H1 (cell line): ENCODE data around the gene CFDP1. TPM values are rescaled to one million over a fixed set of nuclear protein-coding genes. Genes with fewer than 3 reads are reported as not detected.

Source experiments
- BRCA1 ChIP-seq: IDR thresholded peaks from 2 replicates; pipeline ENCODE4 v1.6.1; 2012; ENCODE audit warnings: low read depth, low read length, improper control_type of control experiment
- CHD7 ChIP-seq: fragments of 300-600 bp; sonication (generic); IDR thresholded peaks from 2 replicates; pipeline ENCODE4 v1.7.1; 2012; ENCODE audit warnings: low read length, moderate library complexity, mild to moderate bottlenecking, inconsistent platforms; ENCODE audit not compliant: insufficient replicate concordance
- CTCF ChIP-seq, 3 experiments: IDR thresholded peaks; 1 replicate in 2 of 3; 2 replicates in 1 of 3; pipeline versions ENCODE4 v1.5.1 to v1.6.1; 2011; ENCODE audit warnings: low read length in 3 of 3, mild to moderate bottlenecking in 3 of 3, inconsistent platforms in 2 of 3, low read depth in 1 of 3, moderate library complexity in 1 of 3; ENCODE audit not compliant: insufficient read depth in 1 of 3; ENCODE audit errors: control extremely low read depth in 1 of 3
- HDAC2 ChIP-seq, 2 experiments: fragments of 300-600 bp in 1 of 2; sonication (generic) in 1 of 2; IDR thresholded peaks; 2 replicates each; pipeline ENCODE4 v1.6.1; 2011 to 2012; ENCODE audit warnings: low read depth in 2 of 2, low read length in 2 of 2, mild to moderate bottlenecking in 2 of 2, moderate library complexity in 2 of 2, borderline replicate concordance in 1 of 2, inconsistent platforms in 1 of 2
- KDM5A ChIP-seq: fragments of 200-600 bp; IDR thresholded peaks from 2 replicates; pipeline ENCODE4 v1.7.1; 2012; ENCODE audit warnings: mild to moderate bottlenecking, low read length, inconsistent platforms, mixed read lengths
- NANOG ChIP-seq: IDR thresholded peaks from 2 replicates; pipeline ENCODE4 v1.6.1; 2011; ENCODE audit warnings: low read length, low read depth, mild to moderate bottlenecking, inconsistent platforms; ENCODE audit not compliant: insufficient read depth, poor library complexity, severe bottlenecking
- RFX5 ChIP-seq: IDR thresholded peaks from 2 replicates; pipeline ENCODE4 v1.6.1; 2011; ENCODE audit warnings: low read depth, low read length, improper control_type of control experiment, borderline replicate concordance
- SRF ChIP-seq: IDR thresholded peaks from 2 replicates; pipeline ENCODE4 v1.6.1; 2011; ENCODE audit warnings: mild to moderate bottlenecking, low read depth, low read length, moderate library complexity
- polyA plus RNA-seq, 7 experiments: library from polyadenylated mRNA; depleted of rRNA in 3 of 7; stranded (reverse) in 5 of 7; unstranded in 2 of 7; fragments of >200 nt in 5 of 7; fragments of 200-250 nt in 2 of 7; gene quantifications; 1 replicate in 5 of 7; 2 replicates in 1 of 7; 4 replicates in 1 of 7; pipeline versions ENCODE4 v1.2.1 to v1.2.3, GENCODE V29; 2011 to 2013; ENCODE audit warnings: missing spikeins in 2 of 7, mixed read lengths in 2 of 7
- total RNA-seq: library from RNA; stranded (reverse); fragmentation: NEBNext Ultra II Directional; extraction: Animal tissue kit (Norgen Biotek cat#: 25700); gene quantifications from 2 replicates; pipeline ENCODE4 v1.2.1, GENCODE V29; 2021

Gene CFDP1
- total and polyA plus RNA-seq, 2 of the 8 experiments (the other 6 are each of a cell fraction or from before 2014, with no cell fraction given) = 25.5 to 77.3 TPM

- TF ChIP-seq CHD7 = no peak
- no peak for TF ChIP-seq KDM5A
- TF ChIP-seq NANOG = no peak
- no peak for TF ChIP-seq CTCF (IDR thresholded peaks at IDR 0.05; ENCODE audit: control extremely low read depth in 1 of 3, insufficient read depth in 1 of 3, low read depth in 1 of 3, low read length in 3 of 3)
- TF ChIP-seq RFX5 = no peak
- TF ChIP-seq BRCA1 = no peak
- no peak for TF ChIP-seq SRF
- TF ChIP-seq HDAC2 (IDR thresholded peaks at IDR 0.05; ENCODE audit: borderline replicate concordance in 1 of 2, low read depth in 2 of 2, low read length in 2 of 2) = no peak
These were observed 139.5 kb downstream of the CFDP1 start (continued) for GRCh38 chr16:75293772-75294171.
